PC-3 (cell line): ENCODE results near the gene AKAP8. TPM values are rescaled to one million over a fixed set of nuclear protein-coding genes. Genes with fewer than 3 reads are reported as not detected.

Experiments
- ATAC-seq: fragments of 200-7000 bp; cut with Tn5 transposase; 2 replicates; pipeline ENCODE4 v1.9.1; 2020; ENCODE audit warnings: mild to moderate bottlenecking, moderate library complexity
- BruUV-seq: library from RNA; stranded (reverse); fragments of 400-500 nt; replicated peaks from 2 replicates; lab custom pipeline; 2021; lab: Mats Ljungman, UMichigan
- CTCF ChIA-PET: fragments of 300-600 bp; sonication (Branson Sonifier 250); formaldehyde crosslinking; loops from one replicate; lab custom pipeline; 2022; ENCODE audit warnings: antibody characterized with exemption; lab: Charles Lee
- POLR2A ChIA-PET: fragments of 300-600 bp; sonication (Branson Sonifier 250); formaldehyde crosslinking; loops from one replicate; lab custom pipeline; 2022; ENCODE audit warnings: antibody characterized with exemption; ENCODE audit not compliant: unreplicated experiment; lab: Charles Lee
- DNase-seq: peaks from one replicate; pipeline ENCODE4 v3.0.0-alpha.2; 2015
- H2AFZ ChIP-seq: fragments of 300-600 bp; sonication (generic); 2 replicates; pipeline ENCODE4 v1.6.0; 2016; ENCODE audit warnings: antibody characterized with exemption, low read length
- H3F3A ChIP-seq: fragments of 300-600 bp; sonication (generic); one replicate; pipeline ENCODE4 v1.6.0; 2017; ENCODE audit warnings: antibody characterized with exemption, low read length, control low read depth, mild to moderate bottlenecking; ENCODE audit not compliant: unreplicated experiment
- H3K27ac ChIP-seq: fragments of 300-600 bp; sonication (generic); 2 replicates; pipeline ENCODE4 v1.5.1; 2016; ENCODE audit warnings: mild to moderate bottlenecking, low read length
- H3K27me3 ChIP-seq: fragments of 300-600 bp; sonication (generic); 2 replicates; pipeline ENCODE4 v1.6.1; 2016; ENCODE audit warnings: low read length, mixed read lengths
- H3K36me3 ChIP-seq: fragments of 300-600 bp; sonication (generic); 2 replicates; pipeline ENCODE4 v1.6.1; 2016; ENCODE audit warnings: low read depth, mixed run types, low read length, mixed read lengths
- H3K4me1 ChIP-seq: fragments of 300-600 bp; sonication (generic); 2 replicates; pipeline ENCODE4 v1.5.1; 2016; ENCODE audit warnings: low read length; ENCODE audit not compliant: insufficient read depth
- H3K4me2 ChIP-seq: fragments of 300-600 bp; sonication (generic); 2 replicates; pipeline ENCODE4 v1.6.0; 2016; ENCODE audit warnings: low read length
- H3K4me3 ChIP-seq: fragments of 300-600 bp; sonication (generic); 2 replicates; pipeline ENCODE4 v1.5.1; 2016; ENCODE audit warnings: mild to moderate bottlenecking, low read length, mixed read lengths
- H3K79me2 ChIP-seq: fragments of 300-600 bp; sonication (generic); 2 replicates; pipeline ENCODE4 v1.6.1; 2017; ENCODE audit warnings: low read length, mixed read lengths
- H3K9ac ChIP-seq: fragments of 300-600 bp; sonication (generic); 2 replicates; pipeline ENCODE4 v1.6.0; 2016; ENCODE audit warnings: mild to moderate bottlenecking, low read length
- H3K9me2 ChIP-seq: fragments of 300-600 bp; sonication (generic); replicated peaks from 2 replicates; pipeline ENCODE4 v1.6.1; 2016; ENCODE audit warnings: mixed run types, low read length, mixed read lengths
- H3K9me3 ChIP-seq: fragments of 300-600 bp; sonication (generic); 2 replicates; pipeline ENCODE4 v1.6.1; 2016; ENCODE audit warnings: low read length, mixed read lengths
- H4K20me1 ChIP-seq: fragments of 300-600 bp; sonication (generic); 2 replicates; pipeline ENCODE4 v1.6.1; 2016; ENCODE audit warnings: low read length, mixed read lengths
- EZH2 ChIP-seq: fragments of 300-600 bp; sonication (generic); IDR thresholded peaks from one replicate; pipeline ENCODE4 v1.6.1; 2017; ENCODE audit warnings: antibody characterized with exemption, mild to moderate bottlenecking, low read length; ENCODE audit not compliant: unreplicated experiment
- EZH2phosphoT487 ChIP-seq: fragments of 300-600 bp; sonication (generic); IDR thresholded peaks from 2 replicates; pipeline ENCODE4 v1.6.1; 2018; ENCODE audit warnings: mild to moderate bottlenecking, antibody characterized with exemption, low read length, borderline replicate concordance
- intact Hi-C: fragments of 100-400 bp; cut with micrococcal nuclease; formaldehyde crosslinking; loops from 2 replicates; pipeline ENCODE4 v1.9.0; 2023
- total RNA-seq: library from RNA; depleted of rRNA; stranded (reverse); fragments of >200 nt; gene quantifications from 2 replicates; pipeline ENCODE4 v1.2.3, GENCODE V29; 2014
- TF ChIP-seq, protein P1 (sequence below): fragments of 300-600 bp; sonication (generic); conservative IDR thresholded peaks from 2 replicates; pipeline ENCODE4 v1.5.1; 2017; ENCODE audit warnings: antibody characterized with exemption, low read depth, mild to moderate bottlenecking, low read length

Gene AKAP8
- total RNA-seq, 1 experiment from 2014 or later, result 36.3 TPM

DNA sequence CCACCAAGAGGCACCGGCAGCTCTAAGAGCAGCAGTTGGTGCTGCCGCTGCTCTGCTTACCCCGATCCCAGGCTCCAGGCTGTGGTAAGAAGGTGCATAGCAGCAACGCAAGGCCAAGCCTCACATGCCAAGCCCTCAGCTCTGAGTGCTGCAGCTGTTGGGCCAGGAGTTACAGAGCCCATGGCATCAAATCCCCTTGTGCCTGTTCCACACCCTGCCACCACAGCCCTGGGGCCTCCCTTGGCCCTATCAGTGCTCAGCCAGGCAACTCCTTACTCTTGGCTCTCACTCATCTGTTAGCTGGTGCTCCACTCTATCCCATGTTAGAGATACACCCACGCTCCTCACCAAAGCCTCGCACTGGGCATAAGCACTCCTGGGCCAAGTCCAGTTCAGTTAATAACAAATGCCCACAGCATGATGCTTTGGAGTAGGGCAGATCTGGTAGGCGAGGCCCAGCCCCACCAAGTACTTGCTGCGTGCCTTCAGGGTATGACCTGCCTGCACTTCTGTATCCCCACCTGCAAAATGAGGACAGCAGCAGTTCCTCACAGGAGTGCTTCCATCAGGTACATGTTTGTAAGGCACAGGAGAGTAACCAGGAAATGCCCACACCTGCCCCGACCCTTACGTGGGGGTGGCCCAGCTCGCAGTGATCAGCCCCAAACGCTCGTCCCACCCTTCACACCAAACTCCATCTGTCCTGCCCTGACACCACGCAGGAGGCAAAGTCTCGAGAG, 23.0 kb upstream of the AKAP8 start:
- TF ChIP-seq EZH2phosphoT487 (no peak), EZH2 (no peak)
- TF ChIP-seq, protein P1, sequence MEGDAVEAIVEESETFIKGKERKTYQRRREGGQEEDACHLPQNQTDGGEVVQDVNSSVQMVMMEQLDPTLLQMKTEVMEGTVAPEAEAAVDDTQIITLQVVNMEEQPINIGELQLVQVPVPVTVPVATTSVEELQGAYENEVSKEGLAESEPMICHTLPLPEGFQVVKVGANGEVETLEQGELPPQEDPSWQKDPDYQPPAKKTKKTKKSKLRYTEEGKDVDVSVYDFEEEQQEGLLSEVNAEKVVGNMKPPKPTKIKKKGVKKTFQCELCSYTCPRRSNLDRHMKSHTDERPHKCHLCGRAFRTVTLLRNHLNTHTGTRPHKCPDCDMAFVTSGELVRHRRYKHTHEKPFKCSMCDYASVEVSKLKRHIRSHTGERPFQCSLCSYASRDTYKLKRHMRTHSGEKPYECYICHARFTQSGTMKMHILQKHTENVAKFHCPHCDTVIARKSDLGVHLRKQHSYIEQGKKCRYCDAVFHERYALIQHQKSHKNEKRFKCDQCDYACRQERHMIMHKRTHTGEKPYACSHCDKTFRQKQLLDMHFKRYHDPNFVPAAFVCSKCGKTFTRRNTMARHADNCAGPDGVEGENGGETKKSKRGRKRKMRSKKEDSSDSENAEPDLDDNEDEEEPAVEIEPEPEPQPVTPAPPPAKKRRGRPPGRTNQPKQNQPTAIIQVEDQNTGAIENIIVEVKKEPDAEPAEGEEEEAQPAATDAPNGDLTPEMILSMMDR, result no peak
- no peak overlapping the region for H3K4me3 ChIP-seq
- no peak for ATAC-seq
- H3K79me2 ChIP-seq, result peaks cover 59% of the 10 kb centered on the region
- no peak for DNase-seq
- no peaks in the 10 kb centered on the region for H3K4me1 ChIP-seq
- H3K9ac ChIP-seq, result no peak overlapping the region
- no TSS peak for BruUV-seq
- H3K4me2 ChIP-seq, result no peak overlapping the region
- CTCF ChIA-PET, result no interaction called here
- no peak overlapping the region for H3K27ac ChIP-seq
- peaks cover 30% of the 10 kb centered on the region for H3K36me3 ChIP-seq
- intact Hi-C loops, result no loop called here
- H2AFZ ChIP-seq, result no peak overlapping the region
- no peaks in the 10 kb centered on the region for H3K9me3 ChIP-seq
- H3K27me3 ChIP-seq, result no peaks in the 10 kb centered on the region
- peaks cover 38% of the 10 kb centered on the region for H4K20me1 ChIP-seq
- H3K9me2 ChIP-seq, result no peaks in the 10 kb centered on the region
- POLR2A ChIA-PET, result no interaction called here
- H3F3A ChIP-seq, result no peaks in the 10 kb centered on the region

DNA sequence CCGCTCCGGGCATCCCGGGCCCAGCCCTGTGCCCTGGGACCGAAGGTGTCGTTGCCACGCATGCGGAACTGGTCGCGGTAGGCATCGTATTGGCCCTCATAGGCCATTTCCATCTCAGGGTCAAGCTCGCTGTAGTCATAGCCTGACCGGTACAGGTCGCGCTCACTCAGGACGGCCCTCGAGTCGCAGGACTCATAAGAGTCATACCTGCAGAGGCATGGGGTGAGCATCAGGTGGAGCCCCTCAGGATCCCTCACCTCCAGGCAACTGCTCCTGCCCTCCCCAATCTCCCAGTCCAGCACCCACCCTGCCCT, 21.8 kb upstream of the AKAP8 start:
- no peaks in the 10 kb centered on the region for H3K27me3 ChIP-seq
- H3K4me1 ChIP-seq, result no peaks in the 10 kb centered on the region
- no peak overlapping the region for H2AFZ ChIP-seq
- peaks cover 46% of the 10 kb centered on the region for H3K79me2 ChIP-seq
- H3F3A ChIP-seq, result no peaks in the 10 kb centered on the region
- POLR2A ChIA-PET, result no interaction called here
- intact Hi-C loops, result no loop called here
- H3K36me3 ChIP-seq, result peaks cover 41% of the 10 kb centered on the region
- peaks cover 26% of the 10 kb centered on the region for H4K20me1 ChIP-seq
- ATAC-seq (no peak), DNase-seq (no peak)
- TF ChIP-seq, protein P1, result no peak
- TF ChIP-seq EZH2phosphoT487 (no peak), EZH2 (no peak)
- H3K9me3 ChIP-seq, result no peaks in the 10 kb centered on the region
- no peak overlapping the region for H3K9ac ChIP-seq
- no peak overlapping the region for H3K4me3 ChIP-seq
- no peak overlapping the region for H3K27ac ChIP-seq
- CTCF ChIA-PET, result no interaction called here
- no TSS peak for BruUV-seq
- H3K9me2 ChIP-seq, result no peaks in the 10 kb centered on the region
- no peak overlapping the region for H3K4me2 ChIP-seq
